Astrocyte (in vitro differentiated cells and primary cell): Measurements from ENCODE around the gene CD52.

Experiments used
- CTCF ChIP-seq: IDR thresholded peaks from 2 replicates; pipeline ENCODE4 v1.5.1; 2011; ENCODE audit warnings: low read depth, mild to moderate bottlenecking, inconsistent platforms, low read length, moderate library complexity; ENCODE audit not compliant: insufficient read depth
- EZH2 ChIP-seq: IDR thresholded peaks from 2 replicates; pipeline ENCODE4 v1.6.1; 2012; ENCODE audit warnings: mild to moderate bottlenecking, low read length, inconsistent platforms; ENCODE audit not compliant: insufficient read depth

GRCh38 chr1:26321315-26322041 is 3.7 kb downstream of the CD52 start:
- TF ChIP-seq CTCF (peak; percentile 81), EZH2 (no peak)
